HG03135 (cell line): Measurements from ENCODE around the gene EYA2.

Experiments
- ATAC-seq: cut with Tn5 transposase; IDR thresholded peaks from one replicate; pipeline ENCODE4 v1.9.1; 2021; ENCODE audit warnings: mild to moderate bottlenecking, moderate library complexity; ENCODE audit not compliant: unreplicated experiment

EYA2 gene

DNA sequence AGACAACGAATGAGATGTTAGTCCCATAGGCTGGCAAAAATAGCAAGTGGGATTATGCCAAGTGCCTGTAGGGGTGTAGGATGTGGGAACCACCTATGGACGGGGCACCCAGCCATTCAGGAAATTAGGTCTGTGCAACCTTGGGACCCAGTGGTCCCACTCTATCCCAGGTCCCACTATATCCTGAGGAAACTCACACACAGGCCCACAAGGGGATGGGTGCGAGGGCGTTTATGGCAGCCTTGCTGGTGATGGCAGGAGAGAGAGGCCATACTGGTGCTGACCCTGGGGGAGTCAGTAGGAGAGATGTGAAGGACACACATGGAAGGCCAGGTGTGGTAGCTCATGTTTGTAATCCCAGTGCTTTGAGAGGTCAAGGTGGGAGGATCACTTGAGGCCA is 163.6 kb downstream of the EYA2 start:
- ATAC-seq = no peak

GRCh38 chr20:47059536-47059935 is 164.9 kb downstream of the EYA2 start:
- no peak for ATAC-seq

GRCh38 chr20:47061549-47061948 is 166.9 kb downstream of the EYA2 start:
- ATAC-seq = no peak

GRCh38 chr20:47062226-47062890 is 167.7 kb downstream of the EYA2 start:
- no peak for ATAC-seq

DNA sequence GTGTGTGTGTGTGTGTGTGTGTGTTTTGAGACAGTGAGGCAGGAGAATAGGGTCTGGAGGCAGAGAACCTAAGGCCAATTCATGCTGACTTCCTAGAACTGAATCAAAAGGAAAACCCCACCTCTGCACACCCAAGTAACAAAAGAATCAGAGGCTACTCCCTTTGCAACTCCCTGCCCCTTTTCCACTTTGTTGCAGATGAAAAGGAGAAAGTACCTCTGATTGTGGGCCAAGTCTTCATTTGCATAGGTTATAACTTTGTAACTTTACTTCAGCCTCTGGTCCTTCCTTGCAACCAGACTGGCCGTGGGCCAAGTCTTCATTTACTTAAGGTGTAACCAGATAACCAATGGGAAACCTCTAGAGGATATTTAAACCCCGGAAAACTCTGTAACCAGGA is 168.8 kb downstream of the EYA2 start:
- ATAC-seq = no peak

- ATAC-seq = no peak
Measured at GRCh38 chr20:47063808-47064207, 169.2 kb downstream of the EYA2 start.

DNA sequence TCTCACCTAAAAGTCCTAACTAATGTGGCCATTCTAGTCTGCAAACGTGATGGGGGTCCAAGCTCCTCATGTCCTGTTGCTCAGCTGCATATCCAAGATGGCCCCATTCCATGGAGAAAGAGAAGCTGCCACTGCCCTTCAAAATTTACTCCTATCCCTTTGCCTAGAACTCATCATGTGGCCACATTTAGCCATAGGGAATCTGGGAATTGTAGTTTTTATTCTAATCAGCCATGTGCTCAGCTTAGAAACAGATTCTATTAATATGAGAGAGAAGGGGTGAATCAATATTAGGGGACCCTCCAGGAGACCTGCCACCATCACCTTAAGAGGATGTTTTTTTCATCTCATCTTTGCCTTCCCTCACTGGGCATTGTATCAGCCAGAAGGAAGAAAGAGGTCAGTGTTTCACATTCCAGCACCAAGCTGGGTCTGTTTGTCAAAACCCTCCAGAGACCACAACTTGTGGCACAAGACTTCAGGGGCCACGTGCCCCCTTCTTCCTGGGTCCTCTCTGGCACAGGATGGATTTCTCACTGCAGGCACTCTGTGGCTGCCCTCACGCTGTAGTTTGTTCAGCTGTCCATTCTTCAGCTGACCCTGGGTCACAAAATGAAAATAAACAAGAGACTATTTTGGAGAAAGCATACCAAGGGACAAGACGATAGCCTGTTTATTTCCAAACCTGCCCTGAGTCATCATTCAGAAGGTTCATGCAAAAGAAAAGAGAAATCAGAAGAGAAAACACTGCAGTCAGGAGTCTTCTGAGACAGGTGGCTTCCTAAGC is 172.0 kb downstream of the EYA2 start:
- ATAC-seq = no peak

DNA sequence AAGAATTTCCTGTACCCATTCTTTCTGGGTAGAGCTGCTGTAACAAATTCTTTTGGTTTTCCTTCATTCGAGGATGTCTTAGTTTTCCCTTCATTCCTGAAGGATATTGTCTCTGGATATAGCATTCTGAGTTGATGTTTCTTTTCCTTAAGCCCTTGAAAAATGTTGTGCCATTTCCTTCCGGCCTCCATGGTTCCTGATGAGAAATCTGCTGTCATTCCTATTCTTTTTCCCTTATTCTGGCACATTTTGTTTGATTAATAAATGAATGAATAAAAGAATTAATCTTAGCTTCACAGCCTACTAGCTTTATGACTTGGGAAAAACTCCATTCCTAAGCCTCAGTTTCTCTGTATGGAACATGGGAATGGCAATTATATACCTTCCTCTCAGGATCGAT is 173.1 kb downstream of the EYA2 start:
- no peak for ATAC-seq

DNA sequence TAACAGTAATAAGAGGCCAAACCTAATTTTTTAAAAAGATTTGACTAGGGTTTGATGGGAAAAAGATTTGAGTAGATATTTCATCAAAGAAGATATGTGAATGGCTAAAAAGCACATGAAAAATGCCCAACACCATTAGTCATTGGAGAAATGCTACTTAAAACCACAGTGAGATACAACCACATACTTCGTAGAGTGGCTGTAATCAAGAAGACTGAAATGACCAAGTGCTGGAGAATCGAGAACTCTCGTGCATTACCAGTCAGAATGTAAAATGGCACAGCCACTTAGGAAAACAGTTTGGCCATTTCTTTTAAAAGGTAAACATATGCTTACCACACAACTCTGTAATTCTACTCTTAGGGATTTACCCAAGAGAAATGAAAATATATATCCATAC is 175.5 kb downstream of the EYA2 start:
- no peak for ATAC-seq

DNA sequence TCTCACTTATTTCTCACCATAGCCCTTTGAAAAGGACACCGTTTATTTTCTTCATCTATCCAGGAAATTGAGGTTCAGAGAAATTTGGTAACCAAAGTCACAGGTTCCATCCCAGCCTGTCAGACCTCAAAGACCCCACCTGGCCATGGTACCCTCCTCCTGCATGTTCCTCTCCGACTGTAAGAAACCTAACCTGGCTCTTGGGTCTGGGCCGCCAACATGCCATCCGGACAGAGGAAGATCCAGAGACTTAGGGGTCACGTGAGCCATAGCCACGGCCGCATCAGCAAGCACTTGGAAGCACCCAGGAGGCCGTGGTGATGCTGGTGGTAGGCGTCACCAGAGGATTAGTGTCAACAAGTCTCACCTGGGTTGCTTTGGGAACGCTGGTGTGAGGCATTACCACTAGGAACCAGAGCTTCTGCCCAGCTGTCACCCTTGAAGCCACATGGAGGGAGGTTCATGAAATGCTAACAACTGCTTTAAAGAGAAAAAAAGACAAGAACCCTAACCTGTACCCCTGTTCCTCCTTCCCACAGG is 177.1 kb downstream of the EYA2 start:
- ATAC-seq = no peak

- no peak for ATAC-seq
Measured at GRCh38 chr20:47073766-47074475, 179.3 kb downstream of the EYA2 start.

DNA sequence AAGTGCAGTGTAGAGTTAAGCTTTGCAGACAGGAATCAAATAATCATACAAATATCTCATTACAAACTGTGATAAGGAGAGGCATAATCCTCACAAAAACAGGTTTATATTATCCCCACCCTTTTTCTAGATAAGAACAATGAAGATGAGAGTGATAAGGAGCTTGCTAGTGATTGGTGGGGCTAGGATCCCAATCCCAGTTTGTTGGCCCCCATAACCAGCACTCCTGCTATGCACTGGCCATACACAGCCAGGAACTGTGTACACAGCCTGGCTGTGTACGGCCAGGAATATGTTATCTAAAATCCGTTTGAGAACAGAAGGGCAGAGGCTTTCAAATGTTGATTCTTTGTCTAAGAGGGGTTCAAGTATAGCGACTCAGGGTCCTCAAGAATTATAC is 180.6 kb downstream of the EYA2 start:
- ATAC-seq = no peak

DNA sequence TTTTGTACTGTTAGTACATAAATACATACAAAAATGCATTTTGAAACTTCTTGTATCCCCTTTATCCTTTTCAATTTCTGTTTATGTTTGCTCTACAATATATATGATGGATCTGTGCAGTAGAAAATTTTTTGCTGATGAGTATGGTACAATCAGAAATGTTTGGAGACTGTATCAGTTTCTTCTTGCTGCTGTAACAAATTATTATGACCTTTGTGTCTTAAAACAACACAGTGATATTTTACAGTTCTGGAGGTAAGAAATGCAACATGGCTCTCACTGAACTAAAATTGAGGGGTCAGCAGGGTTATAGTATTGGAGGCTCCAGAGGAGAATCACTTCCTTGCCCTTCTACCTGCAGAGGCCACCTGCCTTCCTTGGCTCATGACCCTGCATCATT is 184.4 kb downstream of the EYA2 start:
- ATAC-seq = no peak

GRCh38 chr20:47080365-47080764 is 185.7 kb downstream of the EYA2 start:
- ATAC-seq = no peak

DNA sequence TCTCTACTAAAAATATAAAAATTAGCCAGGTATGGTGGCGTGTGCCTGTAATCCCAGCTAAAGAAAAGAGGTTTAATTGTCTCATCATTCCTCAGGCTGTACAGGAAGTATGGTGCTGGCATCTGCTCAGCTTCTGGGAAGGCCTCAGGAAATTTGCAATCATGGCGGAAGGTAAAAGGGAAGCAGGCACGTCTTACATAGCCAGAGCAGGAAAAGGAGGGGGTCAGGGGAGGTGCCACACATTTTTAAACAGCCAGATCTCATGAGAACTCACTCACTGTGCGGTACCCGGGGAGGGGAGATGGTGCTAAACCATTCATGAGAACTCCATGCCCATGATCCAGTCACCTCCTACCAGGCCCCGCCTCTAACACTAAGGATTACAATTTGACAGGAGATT is 191.7 kb downstream of the EYA2 start:
- ATAC-seq = no peak

DNA sequence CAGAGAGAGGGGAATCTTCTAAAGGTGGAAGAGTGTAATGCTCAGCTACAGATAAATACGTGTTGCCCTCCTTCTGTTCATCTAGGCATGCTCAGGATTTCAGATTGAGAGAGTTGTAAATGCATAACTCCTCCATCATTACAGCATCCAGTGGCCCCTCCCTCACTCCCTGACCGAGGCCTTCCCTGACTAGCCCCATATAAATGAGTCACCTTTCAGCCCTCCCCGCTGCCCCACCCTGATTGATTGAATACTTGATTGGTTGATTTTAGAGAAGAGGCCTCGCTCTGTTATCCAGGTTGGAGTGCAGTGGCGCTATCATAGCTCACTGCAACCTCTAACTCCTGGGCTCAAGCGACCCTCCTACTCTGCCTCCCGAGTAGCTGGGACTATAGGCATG is 193.7 kb downstream of the EYA2 start:
- no peak for ATAC-seq

GRCh38 chr20:47089151-47089550 is 194.5 kb downstream of the EYA2 start:
- no peak for ATAC-seq

DNA sequence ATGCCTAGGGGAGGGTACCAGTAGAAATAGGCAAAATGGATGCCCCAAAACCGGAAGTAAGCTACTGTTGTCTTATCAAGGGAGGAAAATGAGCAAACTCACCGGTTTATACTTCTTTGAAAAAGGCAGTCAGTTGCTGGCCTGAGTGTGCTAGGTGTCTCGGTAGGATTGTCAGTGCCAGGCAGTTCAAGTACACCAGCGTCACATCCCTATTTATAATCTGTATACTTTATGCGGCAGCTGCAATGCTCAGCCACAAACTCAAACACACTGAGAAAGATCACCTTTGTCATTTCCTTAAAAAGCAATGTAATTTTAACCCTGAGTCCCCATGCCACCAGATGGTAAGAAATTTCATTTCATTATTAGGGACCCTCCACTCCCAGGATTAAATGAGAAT is 196.2 kb downstream of the EYA2 start:
- ATAC-seq = no peak

DNA sequence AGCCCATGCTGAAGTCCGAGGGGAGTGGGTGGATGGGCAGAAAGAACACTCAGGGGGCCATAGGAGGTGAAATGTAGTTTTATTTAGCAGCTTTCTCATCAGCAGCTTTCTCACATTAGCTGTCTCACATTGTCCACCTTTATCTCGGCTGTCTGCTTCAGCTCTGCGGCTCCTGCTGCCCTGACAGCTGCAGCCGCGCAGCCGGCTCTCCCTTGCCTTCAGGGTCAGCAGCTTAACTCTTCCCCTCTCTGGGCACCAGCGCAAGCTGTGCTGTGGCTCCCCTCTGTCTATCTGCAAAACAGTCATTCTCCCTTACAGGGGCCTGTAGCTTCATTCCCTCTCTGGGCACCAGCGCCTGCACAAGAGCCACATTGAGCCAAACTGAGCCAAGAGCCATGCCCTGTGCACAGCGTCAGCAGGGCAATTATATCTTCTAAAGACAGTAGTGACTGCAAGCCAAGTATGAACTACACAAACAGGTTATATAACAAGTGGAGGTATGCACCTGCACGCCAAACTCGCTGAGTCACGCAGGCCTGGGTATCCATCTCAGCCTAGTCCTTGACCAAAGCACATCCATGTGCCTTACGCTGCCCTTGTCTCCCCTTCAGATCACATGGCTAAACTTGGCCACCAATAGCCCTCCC is 198.8 kb downstream of the EYA2 start:
- no peak for ATAC-seq

GRCh38 chr20:47095690-47096089 is 201.0 kb downstream of the EYA2 start:
- no peak for ATAC-seq
